Subcutaneous adipose tissue (tissue), 4 donors: ENCODE measurements around the gene ERF. TPM values are rescaled to one million over a fixed set of nuclear protein-coding genes. Genes with fewer than 3 reads are reported as not detected.

Source experiments
- total RNA-seq, 4 donors: library from RNA; depleted of rRNA; stranded (reverse); fragments of >200 nt; gene quantifications; one replicate each; pipeline ENCODE4 v1.1.0, GENCODE V29; 2016
- TF ChIP-seq, protein P1 (sequence below): fragments of 450-650 bp; IDR thresholded peaks from one replicate; pipeline ENCODE4 v1.5.1; 2016; ENCODE audit warnings: low read depth, mild to moderate bottlenecking, control low read depth, antibody characterized with exemption, moderate library complexity

The ERF gene
- total RNA-seq, 4 donors from 2014 or later = 9.9 to 19.4 (median 14.0) TPM

DNA sequence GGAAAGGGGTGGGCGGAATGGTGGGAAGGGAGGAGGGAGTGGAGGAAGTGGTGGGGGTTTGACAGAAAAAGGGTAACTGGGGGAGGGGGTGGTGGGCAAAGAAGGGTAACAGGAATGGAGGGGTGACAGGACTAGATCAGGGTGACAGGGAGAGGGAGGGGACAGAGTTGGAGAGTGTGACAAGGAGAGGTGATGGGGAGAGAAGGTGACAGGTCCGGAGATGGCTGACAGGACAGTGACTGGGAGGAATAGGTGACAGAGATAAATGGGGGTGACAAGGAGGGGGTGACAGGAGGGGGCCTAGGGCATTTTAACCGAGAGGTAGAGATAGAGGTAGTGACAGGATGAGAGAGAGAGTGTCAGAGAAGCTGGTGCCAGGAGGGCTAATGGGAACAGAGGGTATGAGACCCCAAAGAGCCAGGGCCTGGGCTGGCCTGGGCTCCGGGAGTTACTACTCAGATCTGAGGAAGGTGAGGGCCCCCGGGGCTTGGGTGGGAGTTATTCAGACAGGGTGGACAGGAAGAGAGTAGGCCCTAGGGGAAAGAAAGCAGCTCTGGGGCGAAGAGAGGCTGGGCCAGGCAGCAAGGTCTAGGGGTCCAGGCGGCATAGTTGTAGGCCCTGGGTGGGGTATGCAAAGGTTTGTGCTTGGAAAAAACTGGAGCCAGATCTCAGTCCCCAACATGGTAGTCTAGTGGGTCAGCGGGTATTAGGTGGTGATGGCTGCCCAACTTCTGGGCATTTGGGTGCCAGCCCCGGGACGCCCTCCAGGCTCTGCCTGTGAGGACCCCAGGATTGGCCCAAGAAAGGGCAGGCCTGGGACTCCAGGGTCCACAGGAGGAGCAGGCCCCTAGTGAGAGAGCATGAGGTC, 14.8 kb upstream of the ERF start:
- TF ChIP-seq, protein P1, sequence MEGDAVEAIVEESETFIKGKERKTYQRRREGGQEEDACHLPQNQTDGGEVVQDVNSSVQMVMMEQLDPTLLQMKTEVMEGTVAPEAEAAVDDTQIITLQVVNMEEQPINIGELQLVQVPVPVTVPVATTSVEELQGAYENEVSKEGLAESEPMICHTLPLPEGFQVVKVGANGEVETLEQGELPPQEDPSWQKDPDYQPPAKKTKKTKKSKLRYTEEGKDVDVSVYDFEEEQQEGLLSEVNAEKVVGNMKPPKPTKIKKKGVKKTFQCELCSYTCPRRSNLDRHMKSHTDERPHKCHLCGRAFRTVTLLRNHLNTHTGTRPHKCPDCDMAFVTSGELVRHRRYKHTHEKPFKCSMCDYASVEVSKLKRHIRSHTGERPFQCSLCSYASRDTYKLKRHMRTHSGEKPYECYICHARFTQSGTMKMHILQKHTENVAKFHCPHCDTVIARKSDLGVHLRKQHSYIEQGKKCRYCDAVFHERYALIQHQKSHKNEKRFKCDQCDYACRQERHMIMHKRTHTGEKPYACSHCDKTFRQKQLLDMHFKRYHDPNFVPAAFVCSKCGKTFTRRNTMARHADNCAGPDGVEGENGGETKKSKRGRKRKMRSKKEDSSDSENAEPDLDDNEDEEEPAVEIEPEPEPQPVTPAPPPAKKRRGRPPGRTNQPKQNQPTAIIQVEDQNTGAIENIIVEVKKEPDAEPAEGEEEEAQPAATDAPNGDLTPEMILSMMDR = no peak

DNA sequence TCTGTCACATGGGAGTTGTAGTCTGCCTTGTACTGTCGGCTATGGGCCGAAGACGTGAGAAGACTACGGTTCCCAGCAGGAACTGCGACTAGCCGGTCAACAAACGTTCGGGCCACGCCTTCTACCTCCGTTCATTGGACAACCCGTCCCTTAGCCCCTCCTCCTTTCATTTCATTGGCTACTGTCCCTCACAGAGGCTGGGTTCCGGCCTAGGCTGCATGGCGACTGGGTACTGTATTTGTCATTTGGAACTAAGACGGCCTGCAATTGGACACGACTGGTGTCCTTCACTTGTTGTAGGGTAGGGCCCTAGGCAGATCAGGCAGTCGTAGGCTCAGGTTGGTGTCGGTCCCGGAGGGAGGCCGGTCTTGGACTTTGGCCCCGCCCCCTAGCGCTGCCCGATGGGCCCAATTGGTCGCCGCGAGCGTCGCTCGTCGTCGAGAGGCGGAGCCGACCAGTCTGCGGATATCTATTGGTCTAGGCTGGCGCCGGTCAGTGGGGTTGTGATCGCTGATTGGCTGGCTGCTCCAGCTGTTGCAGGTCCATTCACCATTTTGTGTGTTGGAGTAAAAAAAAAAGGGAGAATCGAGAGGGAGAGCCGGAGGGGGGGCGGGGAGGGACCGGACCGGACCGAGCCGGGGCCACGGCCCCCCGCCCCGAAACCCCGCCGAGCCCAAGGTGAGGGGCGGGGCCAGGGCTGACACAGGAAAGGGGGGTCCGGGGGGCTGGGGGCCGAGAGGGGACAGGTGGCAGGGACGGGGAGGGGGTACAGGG, 14.0 kb upstream of the ERF start, which contains the start of gene CIC:
TSS of gene CIC (plus strand) at position 549 of the 774 bp plus-strand sequence. CDS start 2,532 bp downstream, outside the sequence.
- TF ChIP-seq, protein P1 = no peak

DNA sequence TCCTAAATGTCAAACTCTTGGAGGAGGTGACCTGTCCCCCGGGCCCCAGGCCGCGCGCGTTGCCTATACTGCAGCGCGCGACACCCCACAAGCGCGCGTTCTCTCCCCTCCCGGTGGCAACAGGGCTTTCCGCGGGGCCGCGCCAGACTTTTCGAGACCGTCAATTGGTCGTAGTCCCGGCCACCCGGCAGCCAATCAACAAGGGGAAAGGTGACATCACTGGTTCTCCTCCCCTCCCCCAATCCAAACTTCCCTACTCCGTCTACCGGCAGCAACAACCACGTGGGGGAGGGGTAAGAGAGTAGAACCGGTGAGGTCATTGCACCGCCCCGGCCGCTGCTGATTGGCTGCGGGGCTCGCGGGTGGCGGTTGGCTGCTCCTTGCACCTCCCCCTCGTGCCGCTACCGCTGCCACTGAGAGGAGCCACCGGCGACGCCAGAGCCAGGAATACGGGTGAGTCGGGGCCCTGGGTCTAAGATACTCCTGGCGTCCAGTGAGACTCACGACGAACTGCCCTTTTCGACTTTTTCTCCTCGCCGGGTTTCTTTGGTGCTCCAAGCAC, 13.3 kb upstream of the ERF start:
- TF ChIP-seq, protein P1 = no peak

DNA sequence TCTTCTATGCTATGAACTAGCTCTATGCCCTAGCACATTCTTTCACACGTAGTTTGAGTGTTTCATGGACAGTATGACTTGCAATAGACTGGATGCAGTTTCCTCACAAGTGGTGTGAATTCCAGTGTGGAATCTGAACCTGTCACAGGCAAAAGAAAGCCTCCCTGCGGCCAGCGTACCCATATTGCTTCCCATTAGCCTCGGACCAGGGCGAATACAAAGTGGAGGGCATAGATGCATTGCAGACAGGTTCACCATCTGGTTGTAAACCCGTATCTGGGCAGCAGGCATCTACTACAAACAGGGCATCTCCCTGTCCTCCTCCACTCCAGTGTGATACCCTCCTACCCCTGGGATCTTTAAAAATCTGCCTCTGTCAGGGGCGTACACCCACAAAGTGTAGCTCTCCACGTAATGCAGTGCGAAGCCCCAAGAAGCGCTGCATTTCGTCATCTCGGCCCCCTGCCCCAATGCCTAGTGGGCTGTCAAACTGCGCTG, 12.8 kb upstream of the ERF start:
- TF ChIP-seq, protein P1 = no peak

DNA sequence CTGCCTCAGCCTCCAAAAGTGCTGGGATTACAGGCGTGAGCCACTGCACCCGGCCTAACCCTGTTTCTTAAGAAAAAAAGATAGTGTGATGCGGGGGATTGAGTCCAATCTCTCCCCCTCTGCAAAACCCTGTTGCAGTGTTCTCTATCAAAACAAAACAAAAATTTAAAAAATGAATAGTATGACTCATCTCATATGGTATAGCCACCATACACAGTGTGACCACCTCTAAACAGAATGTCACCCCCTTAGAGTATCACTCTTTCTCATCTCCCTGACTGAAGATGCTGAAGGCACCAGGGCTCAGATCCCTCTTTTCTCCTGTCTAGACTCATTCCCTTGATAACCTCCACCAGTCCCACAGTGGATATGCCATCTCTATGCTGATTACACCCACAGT, 6.8 kb upstream of the ERF start:
- TF ChIP-seq, protein P1 = no peak

DNA sequence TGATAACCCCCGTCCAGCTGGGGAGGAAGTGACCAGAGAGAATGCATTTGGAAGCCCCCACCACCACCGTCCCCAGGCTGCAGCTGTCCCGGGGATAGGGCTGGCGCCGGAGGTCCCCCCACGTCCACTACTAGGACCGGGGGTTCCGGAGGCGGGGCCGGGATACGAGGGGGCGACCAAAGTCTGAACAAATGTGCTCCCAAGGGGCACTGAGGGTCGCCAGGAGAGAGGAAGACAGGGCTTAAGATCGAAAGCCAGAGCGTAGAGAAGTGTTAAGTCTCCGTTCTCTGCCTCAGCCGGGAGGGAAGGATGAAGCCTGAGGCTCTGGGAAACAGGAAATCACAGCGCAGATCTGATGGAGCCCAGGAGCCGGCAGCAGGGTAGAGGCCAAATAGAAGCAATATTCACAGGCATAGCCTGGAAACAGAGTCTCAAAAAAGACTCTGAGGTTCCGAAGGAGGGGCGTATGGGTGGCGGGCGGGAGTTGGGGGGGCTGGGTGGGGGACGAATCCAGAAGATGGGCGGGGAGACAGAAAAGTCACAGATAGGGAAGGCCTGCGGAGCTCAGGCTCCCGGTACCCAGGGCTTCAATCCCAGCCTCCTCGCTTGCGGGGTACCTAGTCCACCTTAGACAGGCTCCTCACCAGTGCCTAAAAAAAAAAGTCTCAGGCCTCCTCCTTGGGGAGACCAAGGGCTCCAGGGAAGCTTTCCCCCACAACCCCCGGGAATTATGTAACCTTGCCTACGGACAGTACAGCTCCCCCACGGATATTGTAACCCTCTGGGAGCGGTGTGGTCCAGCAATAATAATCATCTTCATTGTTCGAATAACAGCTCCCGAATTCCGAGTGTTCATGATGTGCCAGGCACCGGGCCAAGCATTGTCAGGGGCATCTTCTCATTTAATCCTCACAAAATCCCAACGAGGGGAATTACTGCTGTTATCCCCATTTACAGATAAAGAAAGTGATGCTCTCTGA, 1.1 kb upstream of the ERF start:
- TF ChIP-seq, protein P1 = no peak
